Measurements from ENCODE around the gene TUBB4A. TPM values are rescaled to one million over a fixed set of nuclear protein-coding genes. Genes with fewer than 3 reads are reported as not detected.

The TUBB4A gene
- total and polyA plus RNA-seq, 2 of the 8 experiments (the other 6 are each of a cell fraction or from before 2014, with no cell fraction given): 16.8 to 30.4 TPM

DNA sequence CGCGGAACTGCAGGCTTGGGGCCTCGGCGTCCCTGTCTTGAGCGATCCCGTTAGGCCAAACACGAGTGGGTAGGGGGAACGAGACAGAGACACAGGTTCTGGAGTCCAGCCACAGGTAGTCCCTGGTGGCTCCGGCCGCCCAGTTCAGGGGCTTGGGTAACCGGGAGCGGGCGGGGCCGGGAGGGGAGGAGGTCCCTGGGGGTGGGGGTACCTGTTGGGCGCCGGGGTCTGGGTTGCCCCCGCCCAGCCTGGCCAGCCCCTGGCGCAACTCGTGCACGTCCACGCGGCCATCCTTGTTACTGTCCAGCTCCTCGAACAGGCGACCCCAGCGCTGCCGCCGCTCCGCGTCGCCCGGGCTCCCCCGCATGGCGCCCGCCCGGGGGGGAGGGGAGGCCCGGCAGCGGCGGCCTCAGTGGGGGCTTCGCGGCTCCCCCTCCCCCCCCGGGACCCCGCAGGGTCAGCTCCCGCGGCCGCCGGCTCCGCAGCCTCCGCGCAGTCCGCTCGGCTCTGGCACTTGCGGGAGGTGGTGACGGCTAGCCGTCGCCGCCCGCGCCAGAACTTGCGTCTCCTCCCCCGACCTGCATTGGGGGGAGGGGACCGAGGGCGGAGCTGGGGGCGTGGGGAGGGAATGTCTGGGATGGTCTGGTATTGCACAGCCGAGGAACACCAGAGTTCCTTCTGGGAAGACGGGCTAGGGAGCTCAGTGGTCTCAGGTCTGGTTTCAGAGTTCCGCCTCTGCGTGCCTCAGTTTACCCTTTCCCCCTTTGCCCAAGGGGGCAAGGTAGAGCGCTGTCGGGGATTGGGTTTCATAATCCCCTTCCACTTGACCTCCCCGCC lies 42.6 kb downstream of the TUBB4A start, which contains the start of gene SLC25A23:
SLC25A23 (minus strand) TSS at position 531 of the 837 bp plus-strand sequence; CDS start at position 367, 164 bp downstream.
- H3K56ac ChIP-seq (replicated peaks; ENCODE audit: insufficient read length, low read depth, low read length): peak within 1 kb of the TSS; percentile 18
- H4K5ac ChIP-seq (ENCODE audit: insufficient read length, low read depth, low read length): no peak within 1 kb of the TSS
- peak within 1 kb of the TSS; percentile 87; the same call in 1 of the 2 replicates for H2BK5ac ChIP-seq (ENCODE audit: low read depth, low read length)
- H3K4me2 ChIP-seq (ENCODE audit: insufficient read depth in 1 of 2, low read depth in 2 of 2, low read length in 2 of 2): peak within 1 kb of the TSS; percentile 63 to 99
- peak within 1 kb of the TSS; percentile 4 for H3K4ac ChIP-seq (replicated peaks; ENCODE audit: insufficient read length, low read depth, low read length)
- POLR2A ChIA-PET (ENCODE audit: partially characterized antibody): interaction anchor here (0.5 to 1.1 kb wide), 8 partner anchors 13 to 1142 kb away, joined by 3 to 5 read pairs (median 4); partner anchors contain the start of genes KHSRP and TNFSF9
- DNase-seq (ENCODE audit: low read depth in 1 of 2, low spot score in 2 of 2): peak; percentile 33 to 82
- no peak within 1 kb of the TSS for H3K14ac ChIP-seq (ENCODE audit: insufficient read length)
- peak within 1 kb of the TSS; percentile 98 for H2AFZ ChIP-seq (ENCODE audit: low read length)
- H3K23me2 ChIP-seq (ENCODE audit: low read depth, low read length): peaks cover 11% of the 10 kb centered on the region
- peaks cover 0 to 8% (median 3%) of the 10 kb centered on the region in 4 experiments; a peak in 6 of 8 replicates for H3K36me3 ChIP-seq (ENCODE audit: control insufficient read depth in 2 of 4, insufficient read depth in 4 of 4, low read length in 3 of 4)
- no peak within 1 kb of the TSS for H2AK5ac ChIP-seq (ENCODE audit: low read depth, low read length)
- no peaks in the 10 kb centered on the region; a peak in 1 of 7 replicates for H3K27me3 ChIP-seq (replicated peaks in 1 of 4; ENCODE audit: control insufficient read depth in 3 of 4, extremely low read depth in 1 of 4, insufficient read depth in 3 of 4, low read length in 3 of 4)
- H3K79me1 ChIP-seq (ENCODE audit: low read depth, low read length): no peaks in the 10 kb centered on the region
- H3K4me3 ChIP-seq (ENCODE audit: extremely low read depth in 1 of 4, insufficient read depth in 2 of 4, low read depth in 3 of 4, low read length in 4 of 4): peak within 1 kb of the TSS; percentile 60 to 78 (median 66)
- peak within 1 kb of the TSS; percentile 71; the same call in 1 of the 2 replicates for H3K18ac ChIP-seq (ENCODE audit: extremely low read depth, low read length)
- H3K9me3 ChIP-seq (ENCODE audit: insufficient read depth in 2 of 2, low read depth in 1 of 2, low read length in 1 of 2): peaks cover 0 to under 1% of the 10 kb centered on the region in 2 experiments; a peak in 1 of 4 replicates
- CTCF ChIA-PET (ENCODE audit: partially characterized antibody): interaction anchor here (0.6 to 1.8 kb wide), 3 partner anchors 16 to 146 kb away, joined by 3 to 5 read pairs (median 5); partner anchors contain the start of gene DENND1C
- H3K4me1 ChIP-seq (replicated peaks in 1 of 4; ENCODE audit: control insufficient read depth in 3 of 4, insufficient read depth in 4 of 4, low read length in 3 of 4): peaks cover 0 to 9% (median 0%) of the 10 kb centered on the region in 4 experiments; a peak in 5 of 7 replicates
- H2BK20ac ChIP-seq (ENCODE audit: low read length): no peak within 1 kb of the TSS
- 0 out of 2 replicates have a peak within 1 kb of the TSS, but pooled peaks have one; percentile 25 for H4K8ac ChIP-seq (ENCODE audit: extremely low read depth, insufficient read depth, low read length)
- H2BK12ac ChIP-seq (ENCODE audit: low read depth, low read length): peak within 1 kb of the TSS; percentile 84; the same call in 1 of the 2 replicates
- no peak within 1 kb of the TSS for H2BK120ac ChIP-seq (replicated peaks; ENCODE audit: low read depth, low read length)
- no peaks in the 10 kb centered on the region for H3K79me2 ChIP-seq (ENCODE audit: control insufficient read depth in 1 of 2, insufficient read depth in 2 of 2, low read length in 2 of 2)
- FAIRE-seq: no peak
- 0 out of 2 replicates have a peak within 1 kb of the TSS, but pooled peaks have one; percentile 29 for H3K27ac ChIP-seq (ENCODE audit: low read depth, low read length)
- no peaks in the 10 kb centered on the region for H4K20me1 ChIP-seq (replicated peaks in 1 of 2; ENCODE audit: control insufficient read depth in 1 of 2, insufficient read depth in 2 of 2, low read length in 2 of 2)
- H3K23ac ChIP-seq (ENCODE audit: insufficient read length): no peak within 1 kb of the TSS
- peak within 1 kb of the TSS in 2 of 4 experiments; percentile 32 to 43; a peak in 5 of 7 replicates for H3K9ac ChIP-seq (replicated peaks in 1 of 4; ENCODE audit: extremely low read depth in 1 of 4, low read depth in 3 of 4, low read length in 3 of 4)
- 0% methylated on average over 6 of the region's 70 CpGs; no CpG with 5 or more reads in 1 of the 2 experiments for WGBS, 2 experiments (ENCODE audit: extremely low coverage in 1 of 2, insufficient coverage in 1 of 2, insufficient read length in 1 of 2, insufficient replicate concordance in 2 of 2, low coverage in 1 of 2, low lambda C conversion rate in 2 of 2, missing lambda C conversion rate in 1 of 2)
- H4K91ac ChIP-seq (replicated peaks; ENCODE audit: insufficient read length, low read length): peak within 1 kb of the TSS; percentile 56
- TF ChIP-seq CREB1 (IDR thresholded peaks at IDR 0.05) (peak; percentile 53; the same call in 1 of the 2 replicates), NANOG (IDR thresholded peaks at IDR 0.05; ENCODE audit: insufficient read depth, low read depth, low read length, poor library complexity, severe bottlenecking) (no peak), TAF1 (IDR thresholded peaks at IDR 0.05; ENCODE audit: low read depth, low read length) (0 out of 2 replicates have a peak, but pooled peaks have one; percentile 3), KDM4A (IDR thresholded peaks at IDR 0.05; ENCODE audit: low read depth, low read length, severe bottlenecking) (peak; percentile 89), KDM1A (IDR thresholded peaks at IDR 0.05; ENCODE audit: borderline replicate concordance, low read length) (peak; percentile 46; the same call in 1 of the 2 replicates), SIN3A (conservative IDR thresholded peaks at IDR 0.05 in 1 of 2, IDR thresholded peaks at IDR 0.05 in 1 of 2; ENCODE audit: low read depth in 1 of 2, low read length in 2 of 2) (no peak), PHF8 (conservative IDR thresholded peaks at IDR 0.05; ENCODE audit: low read depth, low read length) (0 out of 2 replicates have a peak, but pooled peaks have one; percentile 47), RBBP5 (IDR thresholded peaks at IDR 0.05; ENCODE audit: borderline replicate concordance, low read depth, low read length) (0 out of 2 replicates have a peak, but pooled peaks have one; percentile 14)
- H2BK15ac ChIP-seq (ENCODE audit: low read length): peak within 1 kb of the TSS; percentile 97

Measured in H1 (cell line).